Prostate gland (tissue), 2 donors: ENCODE results near the gene TAAR9.

Experiments used
- CTCF ChIP-seq, 4 experiments: fragments of 200-600 bp in 2 of 4; fragments of 450-650 bp in 2 of 4; sonication (generic) in 2 of 4; IDR thresholded peaks; 1 replicate in 3 of 4; 2 replicates in 1 of 4; pipeline ENCODE4 v1.5.1; 2016 to 2019; ENCODE audit warnings: antibody characterized with exemption in 4 of 4, mild to moderate bottlenecking in 2 of 4, moderate library complexity in 2 of 4
- POLR2A ChIP-seq: fragments of 450-650 bp; IDR thresholded peaks from one replicate; pipeline ENCODE4 v1.6.1; 2016; ENCODE audit warnings: antibody characterized with exemption, mild to moderate bottlenecking
- POLR2AphosphoS5 ChIP-seq: sonication (generic); formaldehyde crosslinking; IDR thresholded peaks from one replicate; pipeline ENCODE4 v1.6.1; 2017; ENCODE audit warnings: antibody characterized with exemption

GRCh38 chr6:132548746-132549463, 10.8 kb downstream of the TAAR9 start:
- TF ChIP-seq CTCF (IDR thresholded peaks at IDR 0.05) (no peak), POLR2AphosphoS5 (no peak), POLR2A (no peak)
